IMR-90 (cell line): ENCODE results near the gene DLX2. TPM values are rescaled to one million over a fixed set of nuclear protein-coding genes. Genes with fewer than 3 reads are reported as not detected.

Experiments
- ATAC-seq: fragments of 200-7000 bp; cut with Tn5 transposase; 2 replicates; pipeline ENCODE4 v1.9.1; 2020; ENCODE audit warnings: low read depth, mild to moderate bottlenecking, moderate library complexity
- BruUV-seq: library from RNA; stranded (reverse); fragments of 400-500 nt; replicated peaks from 2 replicates; lab custom pipeline; 2021; lab: Mats Ljungman, UMichigan
- CTCF ChIA-PET: fragments of 300-600 bp; formaldehyde crosslinking; extraction: SDS; loops from one replicate; lab custom pipeline; 2021; ENCODE audit warnings: antibody characterized with exemption; lab: Yijun Ruan, JAX
- POLR2A ChIA-PET: fragments of 300-600 bp; sonication (Branson Sonifier 250); formaldehyde crosslinking; loops from one replicate; lab custom pipeline; 2022; ENCODE audit warnings: antibody characterized with exemption; ENCODE audit not compliant: unreplicated experiment; lab: Charles Lee
- DNase-seq: peaks from one replicate; pipeline ENCODE4 v3.0.0; 2013
- H2AFZ ChIP-seq: replicated peaks from 2 replicates; pipeline ENCODE3; 2013; ENCODE audit warnings: low read length, mild to moderate bottlenecking; ENCODE audit not compliant: poor library complexity
- H2AK5ac ChIP-seq: 2 replicates; pipeline ENCODE4 v1.6.1; 2013; ENCODE audit warnings: low read depth, low read length, inconsistent platforms
- H2AK9ac ChIP-seq: replicated peaks from 2 replicates; pipeline ENCODE3; 2013; ENCODE audit warnings: mild to moderate bottlenecking, low read depth, low read length, moderate library complexity; ENCODE audit not compliant: poor library complexity
- H2BK120ac ChIP-seq: 2 replicates; pipeline ENCODE4 v1.6.1; 2013; ENCODE audit warnings: low read depth, low read length, inconsistent platforms
- H2BK15ac ChIP-seq: 3 replicates; pipeline ENCODE4 v1.6.1; 2013; ENCODE audit warnings: low read depth, low read length, inconsistent platforms
- H2BK20ac ChIP-seq: 2 replicates; pipeline ENCODE4 v1.6.1; 2013; ENCODE audit warnings: low read depth, mild to moderate bottlenecking, inconsistent platforms, low read length, moderate library complexity
- H2BK5ac ChIP-seq: 2 replicates; pipeline ENCODE4 v1.6.1; 2013; ENCODE audit warnings: mild to moderate bottlenecking, low read depth, low read length, inconsistent platforms; ENCODE audit not compliant: poor library complexity, severe bottlenecking
- H3K14ac ChIP-seq: replicated peaks from 2 replicates; pipeline ENCODE4 v1.6.1; 2013; ENCODE audit warnings: low read depth, low read length, inconsistent platforms
- H3K18ac ChIP-seq: 2 replicates; pipeline ENCODE4 v1.6.1; 2013; ENCODE audit warnings: low read depth, low read length, control low read depth
- H3K23ac ChIP-seq: 2 replicates; pipeline ENCODE4 v1.6.1; 2013; ENCODE audit warnings: low read depth, low read length, inconsistent platforms
- H3K27ac ChIP-seq: 2 replicates; pipeline ENCODE4 v1.5.1; 2013; ENCODE audit warnings: mild to moderate bottlenecking, control low read depth, low read length; ENCODE audit not compliant: insufficient read depth
- H3K27me3 ChIP-seq: 2 replicates; pipeline ENCODE4 v1.6.1; 2013; ENCODE audit warnings: low read length; ENCODE audit not compliant: control insufficient read depth, insufficient read depth
- H3K36me3 ChIP-seq: 2 replicates; pipeline ENCODE4 v1.6.1; 2013; ENCODE audit warnings: low read length, mixed read lengths; ENCODE audit not compliant: control insufficient read depth, insufficient read depth
- H3K4ac ChIP-seq: 2 replicates; pipeline ENCODE4 v1.6.1; 2013; ENCODE audit warnings: low read depth, low read length, inconsistent platforms
- H3K4me1 ChIP-seq: 2 replicates; pipeline ENCODE4 v1.6.1; 2013; ENCODE audit warnings: low read length, mixed read lengths; ENCODE audit not compliant: control insufficient read depth, insufficient read depth
- H3K4me2 ChIP-seq: 2 replicates; pipeline ENCODE4 v1.6.1; 2013; ENCODE audit warnings: low read depth, mild to moderate bottlenecking, control low read depth, low read length, moderate library complexity
- H3K4me3 ChIP-seq: 2 replicates; pipeline ENCODE4 v1.5.1; 2013; ENCODE audit warnings: low read depth, mild to moderate bottlenecking, control low read depth, low read length, moderate library complexity; ENCODE audit not compliant: insufficient read depth
- H3K56ac ChIP-seq: 2 replicates; pipeline ENCODE4 v1.6.1; 2013; ENCODE audit warnings: low read length, inconsistent platforms; ENCODE audit not compliant: insufficient read depth; ENCODE audit errors: extremely low read depth
- H3K79me1 ChIP-seq, 2 experiments: 2 replicates each; pipeline ENCODE4 v1.6.1; 2013; ENCODE audit warnings: low read length in 2 of 2, inconsistent platforms in 1 of 2, low read depth in 1 of 2
- H3K9ac ChIP-seq: 2 replicates; pipeline ENCODE4 v1.6.1; 2013; ENCODE audit warnings: low read depth, low read length, control low read depth
- H3K9me1 ChIP-seq: 2 replicates; pipeline ENCODE4 v1.6.1; 2013; ENCODE audit warnings: low read length, inconsistent platforms; ENCODE audit not compliant: insufficient read depth
- H3K9me3 ChIP-seq: 2 replicates; pipeline ENCODE4 v1.6.1; 2013; ENCODE audit warnings: low read length; ENCODE audit not compliant: control insufficient read depth, insufficient read depth
- H4K20me1 ChIP-seq: 2 replicates; pipeline ENCODE4 v1.6.1; 2013; ENCODE audit warnings: low read length, inconsistent platforms; ENCODE audit not compliant: insufficient read depth
- H4K5ac ChIP-seq: 2 replicates; pipeline ENCODE4 v1.6.1; 2013; ENCODE audit warnings: mild to moderate bottlenecking, low read depth, low read length, control low read depth
- H4K8ac ChIP-seq, 2 experiments: 2 replicates each; pipeline ENCODE4 v1.6.1; 2013; ENCODE audit warnings: low read depth in 2 of 2, low read length in 2 of 2, control low read depth in 1 of 2, inconsistent platforms in 1 of 2
- H4K91ac ChIP-seq: 2 replicates; pipeline ENCODE4 v1.6.1; 2013; ENCODE audit warnings: low read depth, low read length, inconsistent platforms; ENCODE audit not compliant: insufficient read depth
- MXI1 ChIP-seq: IDR thresholded peaks from 2 replicates; pipeline ENCODE4 v1.6.1; 2012; ENCODE audit warnings: low read depth, mild to moderate bottlenecking, low read length, moderate library complexity, borderline replicate concordance
- RAD21 ChIP-seq: IDR thresholded peaks from 2 replicates; pipeline ENCODE4 v1.6.1; 2012; ENCODE audit warnings: low read length, improper control_type of control experiment
- SMC3 ChIP-seq: fragments of 150-350 bp; IDR thresholded peaks from 2 replicates; pipeline ENCODE4 v1.6.1; 2016; ENCODE audit warnings: low read depth, mild to moderate bottlenecking, antibody characterized with exemption, low read length, moderate library complexity
- WGBS, 2 experiments: methylation state at CpG; one replicate each; pipeline versions ENCODE4 v1.1.5 to v1.1.7; 2013; ENCODE audit warnings: missing lambda C conversion rate in 2 of 2; ENCODE audit not compliant: insufficient read length in 1 of 2; ENCODE audit errors: extremely low coverage in 2 of 2; 5-methylcytosine and 5-hydroxymethylcytosine counted together
- dilution Hi-C: fragments of 300-500 bp; cut with HindIII; formaldehyde crosslinking; loops from one replicate; pipeline ENCODE4 v1.14.3; 2018; ENCODE audit warnings: low sequenced_read_pairs; ENCODE audit not compliant: unreplicated experiment
- in situ Hi-C: fragments of 300-500 bp; cut with MboI; formaldehyde crosslinking; loops from 3 replicates; pipeline ENCODE4 v1.14.3; 2019; ENCODE audit warnings: low sequenced_read_pairs, inconsistent platforms, mixed read lengths
- intact Hi-C: fragments of 100-400 bp; cut with micrococcal nuclease; formaldehyde crosslinking; loops from 2 replicates; pipeline ENCODE4 v1.10.0; 2022
- polyA plus RNA-seq, 3 experiments: library from polyadenylated mRNA; depleted of rRNA; stranded (reverse); fragments of >200 nt; gene quantifications; 2 replicates each; pipeline ENCODE4 v1.2.3, GENCODE V29; 2012; ENCODE audit warnings: low replicate concordance in 1 of 3
- total RNA-seq: library from RNA; depleted of rRNA; stranded (reverse); fragments of >200 nt; gene quantifications from 2 replicates; pipeline ENCODE4 v1.2.3, GENCODE V29; 2012
- TF ChIP-seq, protein P1 (sequence below): conservative IDR thresholded peaks from 2 replicates; pipeline ENCODE4 v1.5.1; 2012; ENCODE audit warnings: mild to moderate bottlenecking, low read depth, low read length, improper control_type of control experiment

DLX2 gene
- total and polyA plus RNA-seq, 2 of the 4 experiments (the other 2 are of a cell fraction) = 0.38 TPM; not detected in 1

DNA sequence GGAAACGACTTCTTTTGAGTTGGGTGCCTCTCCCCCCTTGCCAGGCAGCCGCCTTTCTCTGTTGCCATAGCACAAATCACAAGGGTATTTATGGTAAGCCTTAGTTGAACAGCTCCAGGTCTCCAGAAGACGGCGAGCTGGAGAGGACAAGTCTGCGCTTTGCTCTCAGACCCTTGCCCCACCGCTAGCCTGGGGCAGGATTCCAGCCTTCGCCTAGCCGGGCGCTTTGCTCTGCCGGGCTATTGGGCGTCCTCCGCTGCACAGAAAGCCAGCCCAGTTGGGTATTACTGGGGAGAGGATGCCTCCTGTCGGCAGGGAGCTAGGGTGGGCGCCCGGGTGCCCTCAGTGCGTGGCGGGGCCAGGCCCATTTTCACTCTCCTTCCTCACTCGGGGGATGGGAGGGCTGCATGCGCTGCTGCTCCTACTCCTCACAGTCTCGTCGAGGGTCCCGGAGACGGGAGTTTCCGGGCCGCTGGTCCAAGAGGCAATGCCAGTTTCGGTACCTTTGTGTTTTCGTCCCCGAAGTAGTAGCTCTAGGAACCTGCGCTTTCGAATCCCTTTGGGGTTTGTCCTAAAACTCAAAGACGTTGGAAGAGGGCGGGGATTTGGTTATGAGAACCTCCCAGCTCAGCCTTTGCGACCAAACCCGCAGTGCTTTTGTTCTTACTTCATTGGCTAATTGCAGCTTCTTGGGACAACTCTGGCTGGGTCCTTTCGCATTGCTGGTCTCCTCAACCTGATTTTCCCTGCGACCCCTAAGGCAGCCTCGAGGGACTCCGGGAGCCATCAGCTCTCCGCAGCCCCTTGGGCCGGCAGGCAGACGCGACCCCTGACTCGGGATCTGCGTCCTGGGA is 3.6 kb upstream of the DLX2 start:
- Histone ChIP-seq H3K36me3 (no peaks in the 10 kb centered on the region), H2AFZ (peak overlapping the region; percentile 96), H3K9ac (peak overlapping the region; percentile 42), H2AK9ac (peak overlapping the region; percentile 58), H3K9me3 (no peaks in the 10 kb centered on the region), H2AK5ac (no peak overlapping the region; the same call in 1 of the 2 replicates), H4K5ac (peak overlapping the region; percentile 57), H4K8ac (peak overlapping the region; percentile 3 to 56; a peak in 3 of 4 replicates), H3K23ac (peak overlapping the region; percentile 42), H3K56ac (no peak overlapping the region), H3K4ac (peak overlapping the region; percentile 54), H3K4me3 (peak overlapping the region; percentile 61), H4K20me1 (no peaks in the 10 kb centered on the region), H3K4me2 (peak overlapping the region; percentile 87), H2BK15ac (no peak overlapping the region), H4K91ac (0 out of 2 replicates have a peak overlapping the region, but pooled peaks have one; percentile 10), H3K14ac (peak overlapping the region; percentile 43), H3K79me1 (no peaks in the 10 kb centered on the region), H2BK20ac (0 out of 2 replicates have a peak overlapping the region, but pooled peaks have one; percentile 11), H3K18ac (no peak overlapping the region), H3K9me1 (no peaks in the 10 kb centered on the region), H2BK5ac (no peak overlapping the region), H3K27ac (no peak overlapping the region), H3K27me3 (no peaks in the 10 kb centered on the region; the same call in 1 of the 2 replicates), H3K4me1 (0 out of 2 replicates have a peak, but pooled peaks cover 2% of the 10 kb centered on the region), H2BK120ac (peak overlapping the region; percentile 18; the same call in 1 of the 2 replicates)
- no TSS peak for BruUV-seq
- ChIA-PET POLR2A (no interaction called here), CTCF (interaction anchor here (0.6 to 2.2 kb wide), 10 partner anchors 10 to 403 kb away, joined by 3 to 9 read pairs (median 4); no protein-coding TSS in a partner anchor)
- in situ Hi-C loops = loop anchor here (5.0 kb wide), 2 partner anchors 299 to 404 kb away; no protein-coding TSS in a partner anchor
- TF ChIP-seq, protein P1, sequence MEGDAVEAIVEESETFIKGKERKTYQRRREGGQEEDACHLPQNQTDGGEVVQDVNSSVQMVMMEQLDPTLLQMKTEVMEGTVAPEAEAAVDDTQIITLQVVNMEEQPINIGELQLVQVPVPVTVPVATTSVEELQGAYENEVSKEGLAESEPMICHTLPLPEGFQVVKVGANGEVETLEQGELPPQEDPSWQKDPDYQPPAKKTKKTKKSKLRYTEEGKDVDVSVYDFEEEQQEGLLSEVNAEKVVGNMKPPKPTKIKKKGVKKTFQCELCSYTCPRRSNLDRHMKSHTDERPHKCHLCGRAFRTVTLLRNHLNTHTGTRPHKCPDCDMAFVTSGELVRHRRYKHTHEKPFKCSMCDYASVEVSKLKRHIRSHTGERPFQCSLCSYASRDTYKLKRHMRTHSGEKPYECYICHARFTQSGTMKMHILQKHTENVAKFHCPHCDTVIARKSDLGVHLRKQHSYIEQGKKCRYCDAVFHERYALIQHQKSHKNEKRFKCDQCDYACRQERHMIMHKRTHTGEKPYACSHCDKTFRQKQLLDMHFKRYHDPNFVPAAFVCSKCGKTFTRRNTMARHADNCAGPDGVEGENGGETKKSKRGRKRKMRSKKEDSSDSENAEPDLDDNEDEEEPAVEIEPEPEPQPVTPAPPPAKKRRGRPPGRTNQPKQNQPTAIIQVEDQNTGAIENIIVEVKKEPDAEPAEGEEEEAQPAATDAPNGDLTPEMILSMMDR = peak; percentile 66
- TF ChIP-seq RAD21 (peak; percentile 67), SMC3 (peak; percentile 62), MXI1 (no peak)
- 7% methylated on average over 14 of the region's 44 CpGs; no CpG with 5 or more reads in 1 of the 2 experiments for WGBS, 2 experiments
- DNase-seq (peak; percentile 43), ATAC-seq (peak; percentile 50)
- dilution Hi-C loops = no loop called here
- intact Hi-C loops = loop anchor here (1.0 kb wide), 1 partner anchor 532 kb away; no protein-coding TSS in a partner anchor
